GM12864 (cell line): ENCODE data around the gene VASP.

ENCODE experiments used
- DNase-seq: peaks from one replicate; pipeline ENCODE4 v3.0.0-alpha.2; 2011; ENCODE audit warnings: low read depth
- H3K4me3 ChIP-seq: 2 replicates; pipeline ENCODE4 v1.5.1; 2011; ENCODE audit warnings: mild to moderate bottlenecking, low read depth, low read length, control low read depth
- CTCF ChIP-seq: IDR thresholded peaks from 2 replicates; pipeline ENCODE4 v1.5.1; 2011; ENCODE audit warnings: low read depth, mild to moderate bottlenecking, moderate library complexity, low read length, control low read depth, inconsistent platforms; ENCODE audit errors: missing control alignments

Gene VASP

GRCh38 chr19:45558399-45558878, 51.2 kb downstream of the VASP start:
- no peak overlapping the region for H3K4me3 ChIP-seq
- peak; percentile 80 for TF ChIP-seq CTCF
- peak; percentile 47 for DNase-seq

- TF ChIP-seq CTCF: no peak
- no peak for DNase-seq
- no peak overlapping the region for H3K4me3 ChIP-seq
These were observed 52.8 kb downstream of the VASP start for GRCh38 chr19:45560038-45560437.

GRCh38 chr19:45560686-45561085, 53.4 kb downstream of the VASP start:
- no peak for TF ChIP-seq CTCF
- H3K4me3 ChIP-seq: no peak overlapping the region
- DNase-seq: no peak

- no peak for TF ChIP-seq CTCF
- no peak for DNase-seq
- no peak overlapping the region for H3K4me3 ChIP-seq
These were observed 57.0 kb downstream of the VASP start for GRCh38 chr19:45564131-45564780.

- no peak for TF ChIP-seq CTCF
These were observed 60.3 kb downstream of the VASP start for GRCh38 chr19:45567609-45568008.

GRCh38 chr19:45568732-45569131, 61.5 kb downstream of the VASP start:
- TF ChIP-seq CTCF: no peak
- H3K4me3 ChIP-seq: no peak overlapping the region
- DNase-seq: no peak

More at GRCh38 chr19:45567609-45568008, 60.3 kb downstream of the VASP start:
- no peak overlapping the region for H3K4me3 ChIP-seq
- no peak for DNase-seq
